Activated CD4-positive, alpha-beta T cell treated with anti-CD3 and anti-CD28 coated beads for 48 hours (primary cell): ENCODE data around the gene GOLGA6L1.
"Not testable (repeated sequence)": the region's sequence is repeated elsewhere in the genome, so short reads cannot be mapped to it uniquely, and the experiment has no call there.

ENCODE experiments used
- DNase-seq: peaks from one replicate; pipeline ENCODE4 v3.0.0-alpha.2; 2020

Gene GOLGA6L1, protein sequence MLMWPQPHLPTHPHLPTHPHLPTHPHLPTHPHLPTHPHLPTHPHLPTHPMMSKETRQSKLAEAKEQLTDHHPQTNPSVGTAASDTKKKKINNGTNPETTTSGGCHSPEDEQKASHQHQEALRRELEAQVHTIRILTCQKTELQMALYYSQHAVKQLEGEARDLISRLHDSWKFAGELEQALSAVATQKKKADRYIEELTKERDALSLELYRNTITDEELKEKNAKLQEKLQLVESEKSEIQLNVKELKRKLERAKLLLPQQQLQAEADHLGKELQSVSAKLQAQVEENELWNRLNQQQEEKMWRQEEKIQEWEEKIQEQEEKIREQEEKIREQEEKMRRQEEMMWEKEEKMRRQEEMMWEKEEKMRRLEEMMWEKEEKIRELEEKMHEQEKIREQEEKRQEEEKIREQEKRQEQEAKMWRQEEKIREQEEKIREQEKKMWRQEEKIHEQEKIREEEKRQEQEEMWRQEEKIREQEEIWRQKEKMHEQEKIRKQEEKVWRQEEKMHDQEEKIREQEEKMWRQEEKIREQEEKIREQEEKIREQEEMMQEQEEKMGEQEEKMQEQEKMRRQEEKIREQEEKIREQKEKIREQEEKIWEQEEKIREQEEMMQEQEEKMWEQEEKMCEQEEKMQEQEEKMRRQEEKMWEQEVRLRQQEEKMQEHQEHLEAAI

DNA sequence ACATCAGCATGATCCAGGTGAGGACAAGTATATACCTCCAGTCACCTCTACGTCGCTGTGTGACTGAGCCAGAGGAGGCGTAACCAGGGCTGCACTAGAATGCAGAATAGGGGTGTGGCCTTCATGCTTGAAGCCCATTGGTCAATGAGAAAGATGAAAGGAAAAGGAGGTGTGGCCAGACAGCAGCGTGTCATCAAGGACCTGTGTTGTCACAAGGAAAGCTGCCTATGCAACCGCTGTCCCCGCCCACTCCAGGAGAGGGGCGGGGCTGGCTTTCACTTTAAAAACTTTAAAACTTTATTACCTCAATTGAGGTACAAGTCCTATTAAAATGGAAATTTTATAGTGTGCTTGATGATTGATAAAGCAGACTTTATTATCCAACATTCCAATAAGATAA is at the start of gene GOLGA6L1:
Gene GOLGA6L1, minus strand, starts transcription at position 101 of the 400 bp plus-strand sequence. Its CDS starts 91 bp downstream, at position 10.
- not testable (repeated sequence) for DNase-seq

DNA sequence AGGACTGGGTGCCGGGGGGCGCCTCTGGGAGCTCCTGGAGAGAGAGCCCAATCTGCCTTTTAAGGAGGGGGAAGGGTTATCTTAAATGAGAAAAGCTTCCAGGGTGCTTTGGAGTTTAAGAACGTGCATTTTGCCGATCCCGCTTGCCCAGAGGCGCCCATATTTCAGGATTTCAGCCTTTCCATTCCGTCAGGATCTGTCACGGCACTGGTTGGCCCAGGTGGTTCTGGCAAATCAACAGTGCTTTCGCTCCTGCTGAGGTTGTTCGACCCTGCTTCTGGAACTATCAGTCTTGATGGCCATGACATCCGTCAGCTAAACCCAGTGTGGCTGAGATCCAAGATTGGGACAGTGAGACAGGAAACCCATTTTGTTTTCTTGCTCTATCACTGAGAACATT is 44.6 kb upstream of the GOLGA6L1 start:
- not testable (repeated sequence) for DNase-seq

DNA sequence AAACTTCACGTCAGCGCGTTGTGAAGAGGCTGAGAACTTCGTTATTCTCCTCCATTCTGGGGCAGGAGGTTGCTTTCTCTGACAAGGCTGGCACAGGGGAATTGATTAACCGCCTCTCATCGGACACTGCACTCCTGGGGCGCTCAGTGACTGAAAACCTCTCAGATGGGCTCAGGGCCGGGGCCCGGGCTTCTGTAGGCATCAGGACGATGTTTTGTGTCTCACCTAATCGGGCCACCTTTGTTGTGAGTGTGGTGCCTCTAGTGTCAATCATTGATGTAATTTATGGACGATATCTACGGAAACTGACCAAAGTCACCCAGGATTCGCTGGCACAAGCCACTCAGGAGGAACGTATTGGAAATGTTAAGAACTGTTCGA is 43.9 kb upstream of the GOLGA6L1 start:
- not testable (repeated sequence) for DNase-seq

DNA sequence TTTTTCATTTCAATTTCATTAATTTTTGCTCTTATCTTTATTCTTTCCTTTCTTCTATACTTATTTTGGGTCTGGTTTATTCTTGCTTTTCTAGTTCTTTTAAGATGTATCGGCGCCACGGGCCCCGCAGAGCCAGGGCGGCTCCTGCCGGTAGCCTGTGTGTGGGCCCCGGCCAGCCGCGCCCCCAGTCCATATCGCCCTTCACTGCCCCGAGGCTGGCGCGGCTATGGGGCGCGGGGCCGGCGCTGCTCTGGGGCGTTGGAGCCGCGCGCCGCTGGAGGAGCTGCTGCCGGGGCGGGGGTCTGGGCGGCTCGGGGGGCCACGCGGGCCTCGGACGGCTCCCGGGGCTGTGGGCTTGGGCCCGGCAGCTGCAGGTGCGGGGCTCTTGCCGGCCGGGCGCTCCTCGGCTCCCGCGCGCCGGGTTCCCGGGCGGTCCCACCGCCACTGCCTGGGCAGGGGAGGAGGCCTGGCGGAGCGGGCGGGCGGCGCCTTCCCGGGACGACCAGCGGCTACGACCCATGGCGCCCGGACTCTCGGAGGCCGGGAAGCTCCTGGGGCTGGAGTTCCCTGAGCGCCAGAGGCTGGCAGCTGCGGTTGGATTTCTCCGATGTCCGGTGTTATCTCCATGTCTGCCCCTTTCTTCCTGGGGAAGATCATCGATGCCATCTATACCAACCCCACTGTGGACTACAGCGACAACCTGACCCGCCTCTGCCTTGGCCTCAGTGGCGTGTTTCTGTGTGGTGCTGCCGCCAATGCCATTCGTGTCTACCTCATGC is 43.3 kb upstream of the GOLGA6L1 start:
- not testable (repeated sequence) for DNase-seq

DNA sequence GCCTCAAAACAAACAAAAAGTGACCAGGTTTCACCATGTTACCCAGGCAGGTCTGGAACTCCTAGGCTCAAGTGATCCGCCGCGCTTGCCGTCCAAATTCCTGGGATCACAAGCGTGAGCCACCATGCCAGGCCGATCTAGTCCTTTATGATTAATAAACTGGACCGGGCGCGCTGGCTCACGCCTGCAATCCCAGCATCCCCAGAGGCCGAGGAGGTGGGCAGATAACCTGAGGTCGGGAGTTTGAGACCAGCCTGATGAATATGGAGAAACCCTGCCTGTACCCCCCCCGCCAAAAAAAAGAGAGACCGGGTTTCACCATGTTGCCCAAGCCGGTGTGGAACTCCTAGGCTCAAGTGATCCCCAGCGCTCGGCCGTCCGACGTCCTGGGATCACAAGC is 40.1 kb upstream of the GOLGA6L1 start:
- not testable (repeated sequence) for DNase-seq

DNA sequence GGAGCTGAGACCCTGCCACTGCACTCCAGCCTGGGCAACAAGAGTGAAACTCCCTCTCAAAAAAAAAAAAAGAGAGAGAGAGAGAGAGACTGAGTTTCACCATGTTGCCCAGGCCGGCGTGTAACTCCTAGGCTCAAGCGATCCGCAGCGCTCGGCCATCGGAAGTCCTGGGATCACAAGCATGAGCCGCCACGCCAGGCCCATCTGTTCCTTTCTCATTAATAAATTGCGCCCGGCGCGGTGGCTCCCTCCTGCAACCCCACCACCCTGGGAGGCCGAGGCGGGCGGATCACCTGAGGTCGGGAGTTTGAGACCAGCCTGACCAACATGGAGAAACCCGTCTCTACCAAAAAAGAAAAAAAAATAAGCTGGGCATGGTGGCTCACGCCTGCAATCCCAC is 39.0 kb upstream of the GOLGA6L1 start:
- DNase-seq = not testable (repeated sequence)

DNA sequence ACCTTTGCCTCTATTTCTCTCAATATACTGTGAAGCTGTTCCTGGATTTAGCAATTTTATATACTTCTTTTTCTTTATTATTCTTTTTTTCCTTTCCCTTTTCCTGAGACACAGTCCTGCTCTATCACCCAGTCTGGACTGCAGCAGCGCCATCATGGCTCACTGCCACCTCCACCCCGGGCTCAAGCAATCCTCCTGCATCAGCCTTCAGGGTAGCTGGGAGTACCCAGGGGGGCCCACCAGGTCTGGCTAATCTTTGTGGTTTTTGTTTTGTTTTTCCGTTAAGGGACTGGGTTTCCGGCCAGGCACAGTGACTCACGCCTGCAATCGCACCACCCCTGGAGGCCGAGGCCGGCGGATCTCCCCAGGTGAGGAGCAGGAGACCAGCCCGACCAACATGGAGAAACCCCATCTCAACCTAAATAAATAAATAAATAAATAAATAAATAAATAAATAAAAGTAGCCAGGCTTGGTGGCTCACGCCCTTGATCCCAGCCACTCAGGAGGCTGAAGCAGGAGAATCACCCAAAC is 38.1 kb upstream of the GOLGA6L1 start:
- DNase-seq = not testable (repeated sequence)

DNA sequence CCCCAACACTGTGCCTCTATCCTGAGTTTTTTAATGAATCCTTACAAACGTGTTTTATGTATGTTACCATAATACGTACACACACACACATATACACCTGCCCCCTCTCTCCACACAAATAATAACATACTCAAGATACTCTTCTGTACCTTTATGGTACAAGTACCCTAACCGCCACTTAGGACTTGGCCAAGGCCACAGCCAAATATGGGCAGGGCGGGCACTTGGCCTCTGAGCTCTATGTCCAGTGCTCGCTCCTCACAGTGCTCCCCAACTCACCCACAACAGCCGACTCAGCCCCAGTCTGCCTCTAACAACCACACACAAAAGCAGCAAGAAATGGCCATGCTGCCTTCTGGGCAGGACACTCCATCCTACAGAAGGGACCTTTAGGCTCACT is 3.8 kb downstream of the GOLGA6L1 start:
- not testable (repeated sequence) for DNase-seq

DNA sequence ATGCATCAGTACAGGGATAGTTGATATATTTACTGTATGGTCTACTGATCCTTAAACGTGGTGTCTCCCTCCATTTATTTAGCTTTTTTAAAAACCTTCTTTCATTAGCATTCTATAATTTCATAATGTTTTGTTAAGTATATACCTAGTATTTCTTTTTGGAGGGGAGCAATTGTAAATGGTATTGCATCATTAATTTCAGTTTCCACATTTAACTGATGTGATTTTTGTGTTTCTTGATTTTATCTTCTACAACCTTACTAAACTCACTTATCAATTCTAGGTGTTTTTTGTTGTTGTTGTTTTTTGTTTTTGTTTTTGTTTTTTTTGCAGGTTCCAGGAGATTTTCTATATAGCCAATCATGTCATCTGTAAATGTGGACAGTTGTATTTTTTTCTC is 18.4 kb downstream of the GOLGA6L1 start:
- DNase-seq = no peak

DNA sequence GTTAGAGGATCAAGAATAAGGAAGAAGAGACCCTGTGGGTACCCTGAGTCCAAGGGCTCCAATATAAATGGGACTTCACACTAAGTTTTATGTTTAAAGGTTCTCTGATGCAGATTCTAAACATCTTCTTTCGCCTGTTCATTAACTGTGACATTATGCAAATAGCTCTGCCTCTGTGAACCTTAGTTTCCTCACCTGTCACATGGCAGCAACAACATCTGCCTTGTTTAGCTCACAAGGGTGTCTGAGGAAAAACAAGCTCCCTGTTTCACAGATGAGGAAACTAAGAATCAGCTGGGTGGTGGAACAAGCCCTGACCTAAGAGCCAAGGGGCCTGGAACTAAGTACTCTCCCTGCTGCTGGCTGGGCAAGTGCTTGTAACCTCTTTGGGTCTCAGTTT is 40.8 kb downstream of the GOLGA6L1 start:
- DNase-seq = no peak

DNA sequence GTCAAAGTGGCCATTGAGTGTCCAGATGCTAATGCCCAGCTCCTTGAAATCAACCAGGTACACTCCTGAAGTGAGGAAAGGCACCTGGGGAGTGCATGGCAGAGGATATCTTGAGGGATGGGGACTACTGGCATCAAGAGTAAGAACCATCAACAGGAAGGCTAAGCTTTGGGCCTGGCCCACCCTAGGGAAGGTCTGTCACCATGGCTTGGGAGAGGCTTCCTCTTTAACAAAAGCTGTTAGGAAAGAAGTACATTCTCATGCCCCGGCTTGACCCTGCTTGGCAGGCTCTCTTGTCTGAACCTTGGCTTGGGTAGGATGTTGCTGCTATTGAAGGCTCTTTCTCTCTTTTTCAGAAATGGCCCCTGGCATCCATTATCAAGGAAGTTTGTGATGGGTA is 53.5 kb downstream of the GOLGA6L1 start:
- no peak for DNase-seq

DNA sequence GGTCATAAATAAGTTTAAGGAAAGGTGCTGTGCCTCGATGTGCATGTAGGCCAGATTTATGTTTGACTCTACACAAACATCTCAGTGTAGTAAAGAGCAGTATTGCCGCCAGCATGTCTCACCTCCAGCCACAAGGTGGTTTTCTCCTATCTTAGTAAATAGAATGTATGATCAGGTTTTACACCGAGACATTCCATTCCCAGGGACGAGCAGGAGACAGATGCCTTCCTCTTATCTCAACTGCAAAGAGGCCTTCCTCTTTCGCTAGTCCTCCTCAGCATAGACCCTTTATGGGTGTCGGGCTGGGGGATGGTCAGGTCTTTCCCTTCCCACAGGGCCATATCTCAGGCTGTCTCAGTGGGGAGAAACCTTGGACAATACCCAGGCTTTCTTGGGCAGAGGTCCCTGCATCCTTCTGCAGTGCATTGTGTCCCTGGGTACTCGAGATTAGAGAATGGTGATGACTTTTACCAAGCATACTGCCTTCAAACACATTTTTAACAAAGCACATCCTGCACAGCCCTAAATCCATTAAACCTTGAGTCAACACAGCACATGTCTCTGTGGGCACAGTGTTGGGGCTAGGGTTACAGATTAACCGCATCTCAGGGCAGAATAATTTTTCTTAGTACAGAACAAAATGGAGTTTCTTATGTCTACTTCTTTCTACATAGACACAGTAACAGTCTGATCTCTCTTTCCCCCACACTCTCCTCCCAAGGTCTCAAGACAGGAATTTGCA is 54.5 kb downstream of the GOLGA6L1 start:
- not testable (repeated sequence) for DNase-seq

DNA sequence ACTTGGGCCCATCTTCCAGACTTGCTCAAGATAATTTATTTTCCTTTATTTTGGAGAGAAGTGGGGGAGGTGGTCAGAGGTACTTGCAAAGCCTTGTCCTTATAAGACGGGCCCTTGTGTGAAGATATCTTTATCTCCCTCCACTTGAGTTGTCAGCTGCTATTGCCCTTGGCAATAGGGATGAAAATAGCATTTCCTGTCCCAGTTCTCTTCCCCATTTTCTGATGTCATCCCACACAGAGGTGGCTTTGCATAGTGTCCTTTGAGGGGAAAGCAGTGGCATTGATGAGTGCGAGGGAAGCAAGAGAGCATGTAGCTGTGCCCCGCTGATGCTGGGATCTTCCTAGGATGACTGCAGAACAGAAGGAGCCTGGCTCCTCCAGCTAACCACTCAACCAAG is 55.4 kb downstream of the GOLGA6L1 start:
- no peak for DNase-seq

DNA sequence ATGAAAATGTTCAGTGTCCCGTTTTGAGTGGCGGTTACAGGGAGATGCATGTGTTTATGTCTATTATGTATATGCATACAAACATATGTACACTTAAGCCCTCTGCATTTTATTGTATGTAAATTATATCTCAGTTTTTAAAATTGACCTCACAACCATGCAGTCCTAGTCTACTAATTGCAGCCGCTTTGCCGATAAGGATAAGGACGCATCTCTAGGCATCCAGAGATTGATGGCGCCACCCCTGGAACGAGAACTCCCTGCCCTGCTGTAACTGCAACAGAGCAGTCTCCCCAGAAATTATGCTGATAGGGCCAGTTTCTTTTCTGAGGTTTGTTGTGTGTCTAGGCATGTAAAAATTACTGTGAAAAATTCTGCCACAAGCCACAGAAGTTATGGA is 56.9 kb downstream of the GOLGA6L1 start:
- no peak for DNase-seq
